ENCODE results near the gene TMPRSS13.

TMPRSS13 gene

DNA sequence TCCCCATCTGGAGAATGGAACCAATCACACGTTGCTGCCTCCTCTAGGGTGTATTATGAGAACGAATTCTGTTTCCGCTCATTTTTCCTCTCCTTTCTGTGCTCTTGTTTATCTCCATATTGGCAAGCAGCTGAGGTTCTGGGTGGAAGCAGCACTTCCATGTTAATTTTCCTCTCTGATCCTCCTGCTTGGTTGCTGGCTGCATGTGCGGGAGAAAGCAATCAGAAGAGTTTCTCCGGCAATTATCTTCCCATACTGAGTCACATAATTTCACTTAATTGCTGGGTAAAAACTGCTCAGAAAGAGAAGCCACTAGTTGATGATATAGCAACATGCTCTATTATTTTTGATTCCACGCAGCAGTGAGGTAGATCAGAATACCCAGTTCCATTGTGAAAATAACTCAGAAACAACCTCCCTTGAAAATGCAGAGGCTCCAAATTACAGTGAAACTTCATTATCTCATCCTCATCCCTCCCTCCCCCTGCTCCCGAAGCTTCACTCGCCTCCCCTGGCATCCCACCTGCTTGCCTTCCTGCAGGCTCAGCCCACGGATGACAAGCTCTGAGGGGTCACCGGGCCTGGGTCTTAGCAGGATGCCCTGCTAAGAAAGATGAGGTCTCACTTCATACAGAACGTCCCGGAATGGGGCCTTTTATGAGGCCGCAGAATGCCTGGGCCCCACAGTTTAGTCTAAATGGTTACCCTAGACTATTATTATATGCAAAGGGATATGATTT, 73.1 kb downstream of the TMPRSS13 start:
- DNase-seq (ENCODE audit: low read depth in 2 of 2): no peak

DNA sequence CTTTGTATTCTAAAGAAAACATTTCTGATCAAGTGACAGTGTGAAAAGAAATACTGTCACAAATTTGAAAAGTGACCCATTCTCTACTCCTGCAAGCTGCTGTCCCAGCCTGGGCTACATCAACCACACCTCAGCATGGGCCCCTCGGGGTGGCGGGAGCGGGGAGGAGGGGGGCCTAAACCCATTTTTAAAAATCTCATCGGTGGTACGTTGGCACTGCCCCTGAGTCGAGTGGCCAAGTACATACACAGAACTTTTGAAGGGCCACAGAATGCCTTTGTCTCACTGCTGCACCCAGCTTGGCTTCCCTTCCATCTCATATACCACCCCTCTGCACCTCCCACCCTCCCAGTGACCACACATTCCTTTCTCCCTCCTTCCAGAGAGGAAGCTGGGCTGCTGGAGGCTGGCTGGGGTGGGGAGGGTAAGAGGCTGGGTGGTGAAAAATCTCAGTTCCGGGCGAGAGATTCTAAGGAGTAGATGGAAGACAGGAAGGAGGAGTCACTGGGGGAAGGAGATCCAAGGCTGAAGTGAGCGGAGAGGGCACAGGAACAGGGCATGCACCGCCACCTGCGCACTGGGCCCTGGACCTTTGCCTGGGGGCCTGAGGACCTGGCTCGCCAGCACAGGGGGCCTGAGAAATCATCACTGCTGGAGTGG, 73.9 kb downstream of the TMPRSS13 start:
- no peak for DNase-seq (ENCODE audit: low read depth in 2 of 2)

DNA sequence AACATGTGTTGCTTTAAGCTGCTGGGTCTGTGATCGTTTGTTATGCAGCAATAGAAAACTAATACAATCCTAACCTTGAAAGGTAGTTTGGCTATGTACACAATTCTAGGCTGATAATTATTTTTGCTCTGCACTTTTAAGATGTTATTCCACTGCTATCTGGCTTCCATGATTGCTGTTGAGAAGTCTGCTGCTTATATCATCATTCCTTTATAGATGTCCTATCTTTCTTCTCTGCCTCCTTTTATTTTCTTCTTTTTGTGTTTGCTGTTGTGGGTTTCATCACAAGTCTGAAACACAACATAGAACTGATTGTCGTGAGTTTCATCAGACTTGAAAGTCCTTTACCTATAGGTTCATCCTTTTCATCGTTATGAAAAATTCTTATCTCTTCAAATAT, 76.9 kb downstream of the TMPRSS13 start:
- no peak for DNase-seq (ENCODE audit: low read depth in 2 of 2)

DNA sequence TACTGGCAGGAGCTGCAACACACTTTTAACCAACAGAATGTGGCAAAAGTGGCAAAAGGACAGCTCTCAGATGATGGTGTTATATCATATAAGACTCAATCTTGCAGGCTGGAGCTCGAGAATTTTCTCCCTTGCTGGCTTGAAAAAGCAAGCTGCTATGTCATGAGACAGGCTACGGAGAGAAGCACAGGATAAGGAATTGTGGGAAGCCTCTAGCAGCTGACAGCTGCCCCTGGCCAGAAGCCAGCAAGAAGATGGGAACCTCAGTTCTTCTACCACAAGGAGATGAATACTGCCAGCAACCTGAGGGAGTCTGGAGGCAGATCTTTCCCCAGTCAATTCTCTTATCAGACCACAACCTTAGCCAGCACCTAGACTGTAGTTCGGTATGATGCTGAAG, 77.3 kb downstream of the TMPRSS13 start:
- no peak for DNase-seq (ENCODE audit: low read depth in 2 of 2)

DNA sequence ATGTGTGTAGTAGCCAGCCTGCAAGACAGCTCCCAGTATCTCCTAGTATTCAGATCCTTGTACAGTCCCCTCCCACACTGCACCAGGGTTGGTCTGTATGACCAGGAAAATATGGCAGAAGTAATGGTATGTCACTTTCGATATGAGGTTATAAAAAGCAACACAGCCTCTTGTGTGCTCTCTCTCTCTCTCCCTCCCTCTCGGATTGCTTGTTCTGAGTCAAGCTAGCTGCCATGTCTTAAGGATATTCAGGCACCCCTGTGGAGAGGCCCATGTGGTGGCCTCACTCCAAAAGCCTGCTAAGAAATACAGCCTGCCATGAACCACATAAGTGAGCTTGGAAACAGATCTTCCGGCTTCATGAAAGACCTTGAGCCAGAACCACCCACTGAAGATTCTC, 78.1 kb downstream of the TMPRSS13 start:
- no peak for DNase-seq (ENCODE audit: low read depth in 2 of 2)

Measured in stimulated activated CD4-positive, alpha-beta T cell treated with anti-CD3 and anti-CD28 coated beads, Interleukin-12 subunit alpha, Interleukin-12 subunit beta, amount 100 ng/mL, for 24 hours (primary cell).